Brain microvascular endothelial cell (primary cell): ENCODE data around the gene TNFRSF1B.

ENCODE experiments used
- DNase-seq: peaks from one replicate; pipeline ENCODE4 v3.0.0-alpha.2; 2020
- H3K27ac ChIP-seq: fragments of 250-450 bp; sonication (Bioruptor Pico); 2 replicates; pipeline ENCODE4 v1.5.1; 2020; ENCODE audit warnings: mild to moderate bottlenecking, moderate library complexity
- H3K27me3 ChIP-seq: fragments of 250-450 bp; sonication (Bioruptor Pico); replicated peaks from 2 replicates; pipeline ENCODE4 v1.5.1; 2020; ENCODE audit warnings: mild to moderate bottlenecking
- H3K36me3 ChIP-seq: fragments of 250-450 bp; sonication (Bioruptor Pico); replicated peaks from 2 replicates; pipeline ENCODE4 v1.5.1; 2020; ENCODE audit warnings: mild to moderate bottlenecking
- H3K4me3 ChIP-seq: 2 replicates; pipeline ENCODE4 v1.5.1; 2011; ENCODE audit warnings: low read depth, mild to moderate bottlenecking, control low read depth, low read length, moderate library complexity
- in situ Hi-C: cut with HindIII; loops from 2 replicates; pipeline ENCODE4 v1.10.0; 2017; ENCODE audit warnings: low sequenced_read_pairs, low pct_ligation_motif_present
- TF ChIP-seq, protein P1 (sequence below): IDR thresholded peaks from 2 replicates; pipeline ENCODE4 v1.5.1; 2011; ENCODE audit warnings: low read depth, mild to moderate bottlenecking, moderate library complexity, low read length, control low read depth, inconsistent platforms; ENCODE audit errors: missing control alignments

TNFRSF1B gene

DNA sequence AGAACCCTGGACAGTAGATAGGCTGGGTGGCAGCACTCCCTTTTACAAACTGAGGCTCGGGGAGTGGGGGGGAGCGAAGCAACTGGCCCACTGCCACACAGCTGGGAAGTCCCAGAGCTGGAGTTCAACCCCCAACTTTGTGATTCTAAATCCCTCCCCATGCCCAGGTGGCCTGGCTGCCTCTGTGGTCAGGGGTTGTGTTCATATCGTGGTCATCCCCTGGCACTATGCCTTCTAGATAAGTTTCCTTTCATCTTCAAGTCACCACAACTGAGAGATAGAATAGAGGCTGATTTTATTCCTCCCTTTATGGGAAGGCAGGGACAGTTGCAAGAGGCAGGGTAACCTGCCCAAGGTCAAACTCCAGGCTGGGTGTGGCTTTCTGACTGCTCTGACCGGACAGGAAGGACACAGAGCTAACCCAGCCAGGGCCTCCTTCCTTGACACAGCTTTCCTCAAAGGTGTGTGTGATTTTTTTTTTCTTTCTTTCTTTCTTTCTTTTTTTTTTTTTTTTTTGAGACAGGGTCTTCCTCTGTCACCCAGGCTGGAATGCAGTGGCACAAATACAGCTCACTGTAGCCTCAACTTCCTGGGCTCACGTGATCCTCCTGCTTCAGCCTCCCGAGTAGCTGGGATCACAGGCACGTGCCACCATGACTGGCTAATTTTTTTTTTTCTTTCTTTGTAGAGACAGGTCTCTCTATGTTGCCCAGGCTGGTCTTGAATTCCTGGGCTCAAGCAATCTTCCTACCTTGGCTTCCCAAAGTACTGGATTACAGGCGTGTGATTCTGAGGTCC, 18.4 kb upstream of the TNFRSF1B start:
- no peak for DNase-seq
- H3K27ac ChIP-seq, result no peak overlapping the region
- in situ Hi-C loops, result no loop called here
- no peaks in the 10 kb centered on the region for H3K36me3 ChIP-seq
- H3K4me3 ChIP-seq, result no peak overlapping the region
- H3K27me3 ChIP-seq, result no peaks in the 10 kb centered on the region
- TF ChIP-seq, protein P1, sequence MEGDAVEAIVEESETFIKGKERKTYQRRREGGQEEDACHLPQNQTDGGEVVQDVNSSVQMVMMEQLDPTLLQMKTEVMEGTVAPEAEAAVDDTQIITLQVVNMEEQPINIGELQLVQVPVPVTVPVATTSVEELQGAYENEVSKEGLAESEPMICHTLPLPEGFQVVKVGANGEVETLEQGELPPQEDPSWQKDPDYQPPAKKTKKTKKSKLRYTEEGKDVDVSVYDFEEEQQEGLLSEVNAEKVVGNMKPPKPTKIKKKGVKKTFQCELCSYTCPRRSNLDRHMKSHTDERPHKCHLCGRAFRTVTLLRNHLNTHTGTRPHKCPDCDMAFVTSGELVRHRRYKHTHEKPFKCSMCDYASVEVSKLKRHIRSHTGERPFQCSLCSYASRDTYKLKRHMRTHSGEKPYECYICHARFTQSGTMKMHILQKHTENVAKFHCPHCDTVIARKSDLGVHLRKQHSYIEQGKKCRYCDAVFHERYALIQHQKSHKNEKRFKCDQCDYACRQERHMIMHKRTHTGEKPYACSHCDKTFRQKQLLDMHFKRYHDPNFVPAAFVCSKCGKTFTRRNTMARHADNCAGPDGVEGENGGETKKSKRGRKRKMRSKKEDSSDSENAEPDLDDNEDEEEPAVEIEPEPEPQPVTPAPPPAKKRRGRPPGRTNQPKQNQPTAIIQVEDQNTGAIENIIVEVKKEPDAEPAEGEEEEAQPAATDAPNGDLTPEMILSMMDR, result no peak

DNA sequence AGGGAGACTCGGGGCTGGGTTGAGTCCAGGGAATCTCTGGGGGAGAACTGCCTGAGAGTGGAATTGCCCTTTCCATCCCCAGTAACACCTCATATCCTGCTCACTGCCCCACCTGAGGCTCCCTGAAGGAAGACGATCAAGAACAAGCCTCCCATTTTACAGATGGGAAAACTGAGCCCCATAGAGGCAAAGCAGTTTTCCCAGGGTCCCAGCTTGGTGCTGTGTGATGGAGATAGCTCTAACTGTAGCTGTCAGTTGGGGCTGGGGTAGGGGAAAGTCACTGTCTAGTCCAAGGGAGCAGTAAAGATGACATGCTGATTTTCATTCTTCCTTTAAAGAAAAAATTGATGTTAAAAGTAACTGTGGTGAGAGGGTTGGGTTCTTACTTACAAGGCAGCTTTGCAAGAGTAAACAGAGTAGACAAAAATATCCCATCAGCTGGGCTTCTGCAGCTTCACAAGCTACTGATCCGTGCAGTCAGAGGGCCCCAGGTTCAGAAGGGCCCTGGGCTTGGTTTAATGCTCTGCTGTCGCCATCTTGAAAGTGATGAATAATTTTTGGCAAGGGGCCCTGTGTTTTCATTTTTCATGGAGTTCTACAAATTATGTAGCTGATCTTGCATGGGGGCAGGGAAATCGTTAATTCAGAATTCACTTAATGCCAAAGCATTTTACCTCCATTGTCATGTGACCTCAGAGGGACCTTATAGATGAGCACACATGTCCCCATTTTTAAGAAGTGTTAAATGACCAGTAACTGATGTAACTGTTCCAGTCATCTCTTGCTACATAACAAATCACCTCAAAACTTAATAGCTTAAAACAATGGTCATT, 17.6 kb upstream of the TNFRSF1B start:
- DNase-seq, result no peak
- H3K27ac ChIP-seq, result no peak overlapping the region
- no peaks in the 10 kb centered on the region for H3K36me3 ChIP-seq
- no peak overlapping the region for H3K4me3 ChIP-seq
- TF ChIP-seq, protein P1, result no peak
- H3K27me3 ChIP-seq, result no peaks in the 10 kb centered on the region
- in situ Hi-C loops, result no loop called here

DNA sequence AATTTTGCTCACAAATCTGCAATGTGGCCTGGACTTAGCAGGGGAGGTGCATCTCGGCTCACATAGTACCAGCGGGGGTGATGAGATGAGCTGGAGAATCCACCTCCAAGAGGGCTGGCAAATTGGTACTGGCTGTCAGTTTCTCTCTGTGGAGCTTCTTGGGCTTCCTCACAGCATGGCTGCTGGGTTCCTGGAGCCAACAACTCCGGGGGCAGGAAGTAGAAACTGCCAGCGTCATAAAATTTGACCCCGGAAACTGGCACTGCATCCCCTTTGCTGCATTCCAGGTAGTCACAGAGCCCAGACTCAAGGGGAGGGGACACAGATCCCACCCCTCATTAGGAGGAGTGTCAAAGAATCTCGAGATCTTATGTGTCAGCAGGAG, 17.0 kb upstream of the TNFRSF1B start:
- no peaks in the 10 kb centered on the region for H3K27me3 ChIP-seq
- no peak overlapping the region for H3K4me3 ChIP-seq
- H3K36me3 ChIP-seq, result no peaks in the 10 kb centered on the region
- in situ Hi-C loops, result no loop called here
- no peak for DNase-seq
- no peak overlapping the region for H3K27ac ChIP-seq
- TF ChIP-seq, protein P1, result no peak

DNA sequence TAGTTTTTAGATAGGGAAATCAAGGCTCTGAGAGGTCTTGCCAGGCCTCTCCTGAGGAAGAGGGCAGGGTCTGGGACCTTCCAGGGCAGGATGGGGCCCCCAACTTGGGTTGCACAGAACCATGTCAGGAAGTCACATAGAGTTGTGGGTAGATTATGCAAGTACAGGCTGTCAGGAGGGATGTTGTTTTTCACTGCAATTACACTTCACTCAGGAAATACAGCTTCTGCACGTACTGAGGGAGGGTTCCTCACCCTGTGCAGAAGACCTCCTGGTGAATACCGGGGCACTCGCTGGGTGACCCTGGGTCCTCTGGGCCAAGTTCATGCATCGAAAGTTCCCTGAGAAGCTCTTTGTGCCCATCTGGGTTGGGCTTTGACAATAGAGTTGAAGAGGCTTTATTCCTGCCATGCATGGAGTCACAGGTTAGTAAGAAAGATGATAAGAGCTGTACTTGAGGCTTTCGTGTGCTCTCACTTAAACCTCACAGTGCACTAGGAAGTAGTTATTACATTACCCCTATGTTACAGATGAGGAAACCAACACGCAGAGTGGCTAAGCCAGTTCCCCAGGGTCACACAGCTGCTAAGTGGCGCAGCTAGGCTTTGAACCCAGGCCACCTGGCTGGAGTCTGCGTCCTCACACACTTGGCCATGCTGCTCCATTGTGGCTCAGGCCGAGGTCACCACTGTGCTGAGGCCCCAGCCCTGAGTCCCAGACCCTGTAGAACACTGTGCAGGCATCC, 16.2 kb upstream of the TNFRSF1B start:
- Histone ChIP-seq H3K4me3 (no peak overlapping the region), H3K27ac (no peak overlapping the region), H3K27me3 (no peaks in the 10 kb centered on the region), H3K36me3 (no peaks in the 10 kb centered on the region)
- TF ChIP-seq, protein P1, result no peak
- no peak for DNase-seq
- in situ Hi-C loops, result no loop called here

DNA sequence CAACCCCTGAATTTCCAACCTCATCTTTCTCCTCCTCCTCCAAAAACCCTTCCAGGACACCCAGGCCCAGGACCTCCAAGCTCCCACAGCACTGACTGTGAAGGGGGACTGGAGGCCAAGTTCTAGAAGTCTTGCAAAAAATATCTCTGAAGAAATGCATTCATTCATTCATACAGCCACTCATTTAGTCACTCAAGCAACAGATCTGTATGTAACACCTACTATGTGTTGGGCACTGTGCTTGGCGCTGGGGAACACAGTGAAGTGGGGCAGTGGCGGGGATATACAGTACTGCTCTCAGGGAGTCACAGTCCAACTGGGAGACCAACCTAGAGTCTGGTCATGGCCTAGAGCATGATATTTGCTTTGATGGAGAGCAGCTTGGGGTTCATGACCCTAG, 15.3 kb upstream of the TNFRSF1B start:
- DNase-seq, result no peak
- TF ChIP-seq, protein P1, result no peak
- H3K4me3 ChIP-seq, result no peak overlapping the region

More for the DNA sequence above, 15.3 kb upstream of the TNFRSF1B start:
- no peaks in the 10 kb centered on the region for H3K36me3 ChIP-seq
- no peaks in the 10 kb centered on the region for H3K27me3 ChIP-seq
- in situ Hi-C loops, result no loop called here
- no peak overlapping the region for H3K27ac ChIP-seq
